HL-60/S4 treated with retinoic acid at 250 ng/mL for 4 days and 3 days (cell line): ENCODE measurements around the gene PPA1.
"Not testable (repeated sequence)": the region's sequence is repeated elsewhere in the genome, so short reads cannot be mapped to it uniquely, and the experiment has no call there.

Experiments
- in situ Hi-C: fragments of 300-500 bp; cut with MboI; formaldehyde crosslinking; loops from 2 replicates; pipeline ENCODE4 v1.7.0; 2022; ENCODE audit warnings: low sequenced_read_pairs

The PPA1 gene

DNA sequence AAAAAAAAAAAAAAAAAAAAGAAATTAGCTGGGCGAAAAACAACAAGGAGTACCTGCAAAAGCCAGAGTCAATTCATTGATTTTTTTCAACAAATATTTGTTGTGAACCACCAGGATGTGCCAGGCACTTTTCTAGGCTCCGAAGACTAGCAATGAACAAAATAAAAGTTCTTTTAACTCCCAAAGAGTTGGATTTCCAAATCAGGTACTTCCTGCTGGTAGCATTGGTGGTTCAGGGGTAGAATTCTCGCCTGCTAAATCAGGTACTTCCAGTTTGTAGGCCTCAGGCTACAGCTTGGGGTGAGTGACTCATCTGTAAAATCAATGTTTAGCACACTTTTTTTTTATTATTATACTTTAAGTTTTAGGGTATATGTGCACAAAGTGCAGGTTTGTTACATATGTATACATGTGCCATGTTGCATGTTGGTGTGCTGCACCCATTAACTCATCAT lies 10.9 kb downstream of the PPA1 start:
- in situ Hi-C loops = loop anchor here (10.0 kb wide), 1 partner anchor 142 kb away; no protein-coding TSS in a partner anchor

- in situ Hi-C loops = loop anchor here (10.0 kb wide), 1 partner anchor 144 kb away; no protein-coding TSS in a partner anchor
Observed at GRCh38 chr10:70221030-70221429, 12.2 kb downstream of the PPA1 start.

- in situ Hi-C loops = no loop called here
Observed at GRCh38 chr10:70212879-70213278, 20.4 kb downstream of the PPA1 start.

DNA sequence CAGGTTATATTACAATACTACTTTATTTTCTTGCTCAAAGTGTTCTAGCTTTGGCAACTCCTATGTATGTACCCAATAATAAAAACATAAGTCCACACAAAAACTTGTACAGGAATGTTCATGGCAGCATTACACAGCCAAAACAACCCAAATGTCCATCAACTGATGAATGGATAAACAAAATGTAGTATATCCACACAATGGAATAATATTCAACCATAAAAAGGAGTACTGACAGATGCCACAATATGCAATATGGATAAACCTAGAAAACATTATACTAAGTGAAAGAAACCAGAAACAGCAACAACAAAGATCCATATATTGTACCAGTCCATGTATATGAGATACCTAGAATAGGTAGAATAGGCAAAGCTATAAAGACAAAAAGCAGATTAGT lies 21.0 kb downstream of the PPA1 start:
- in situ Hi-C loops = no loop called here

DNA sequence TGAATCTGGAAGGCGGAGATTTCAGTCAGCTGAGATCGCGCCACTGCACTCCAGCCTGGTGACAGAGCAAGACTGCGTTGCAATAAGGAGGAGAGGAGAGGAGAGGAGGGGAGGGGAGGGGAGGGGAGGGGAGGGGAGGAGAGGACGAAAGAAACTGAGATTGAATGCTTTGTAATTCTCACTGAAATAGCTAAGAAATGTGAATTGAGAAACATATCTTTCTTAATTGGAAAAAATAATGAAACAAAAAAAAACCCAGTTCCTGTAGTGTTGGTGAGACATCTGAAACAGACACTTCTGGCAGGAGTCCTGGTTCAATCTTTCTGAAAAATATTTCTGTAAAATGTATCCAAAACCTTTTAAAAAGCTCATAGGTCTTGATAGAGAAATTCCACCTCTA lies 26.5 kb downstream of the PPA1 start:
- in situ Hi-C loops = no loop called here

DNA sequence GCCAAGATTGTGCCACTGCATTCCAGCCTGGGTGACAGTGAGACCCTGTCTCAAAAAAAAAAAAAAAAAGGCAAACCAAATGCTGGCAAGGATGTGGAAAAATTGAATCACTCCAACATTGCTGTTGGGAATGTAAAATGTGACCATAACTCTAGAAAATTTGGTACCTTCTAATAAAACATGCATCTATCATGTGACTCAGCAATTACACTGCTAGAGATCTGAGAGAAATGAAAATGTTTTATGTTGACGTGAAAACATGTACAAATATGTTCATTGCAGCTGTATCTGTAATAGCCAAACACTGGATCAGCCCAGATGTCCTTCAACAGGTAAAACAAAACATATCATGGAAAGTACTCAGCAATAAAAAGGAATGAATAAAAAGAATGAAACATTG lies 32.1 kb downstream of the PPA1 start:
- in situ Hi-C loops = no loop called here

GRCh38 chr10:70198696-70199466 lies 34.3 kb downstream of the PPA1 start:
- in situ Hi-C loops = no loop called here

DNA sequence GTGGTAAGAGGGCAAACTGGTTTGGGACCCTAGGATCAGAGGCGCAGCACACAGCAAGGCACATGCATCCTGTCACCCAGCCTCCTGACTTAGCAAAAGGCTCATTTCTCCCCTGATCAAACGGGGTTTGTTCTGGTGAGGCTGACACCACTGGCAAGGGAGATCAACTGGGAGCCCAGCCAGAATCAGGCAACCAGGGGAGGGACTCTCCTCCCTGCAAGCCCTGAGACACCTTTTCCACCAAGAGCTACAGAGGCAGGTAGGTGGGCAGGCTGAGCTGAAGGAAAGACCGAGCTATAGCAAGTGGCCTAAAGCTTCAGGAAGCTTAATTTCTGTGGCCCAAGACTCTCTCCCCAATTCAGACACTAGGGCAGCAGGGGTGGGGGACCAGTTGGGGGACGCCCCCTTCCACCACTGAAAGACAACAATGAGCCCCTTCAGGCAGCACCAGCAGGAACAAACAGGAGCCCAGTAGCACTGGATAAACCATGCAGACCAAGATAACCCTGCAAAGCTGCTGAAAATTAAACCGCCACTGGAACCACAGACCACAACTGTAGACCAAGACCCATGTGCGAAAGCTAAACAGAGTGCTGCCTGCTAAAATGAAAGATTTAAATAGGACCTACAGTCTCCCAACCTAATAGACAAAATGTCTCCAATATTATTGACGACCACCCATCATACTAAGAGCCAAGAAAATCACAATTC lies 35.8 kb downstream of the PPA1 start:
- in situ Hi-C loops = no loop called here

DNA sequence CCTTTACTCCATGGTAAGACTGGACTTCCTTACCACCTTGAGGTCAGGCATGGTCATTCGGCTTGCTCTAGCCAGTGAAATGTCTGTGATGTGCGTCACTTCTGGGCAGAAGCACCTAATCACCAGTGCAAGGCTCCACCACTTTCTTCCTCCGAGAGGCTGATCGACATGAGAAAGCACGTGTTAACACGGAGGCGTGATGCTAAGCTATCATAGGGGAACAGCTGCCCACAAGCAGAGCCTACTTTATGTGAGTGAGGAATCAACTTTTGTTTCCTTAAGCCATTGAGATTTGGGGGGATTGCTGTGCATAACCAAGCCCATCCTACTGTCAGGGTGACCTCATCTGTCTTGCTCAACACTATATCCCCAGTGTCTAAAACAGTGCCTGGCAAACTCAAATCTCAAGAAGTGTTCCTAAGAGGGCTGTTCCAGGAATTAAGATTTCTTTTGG lies 39.8 kb downstream of the PPA1 start:
- in situ Hi-C loops = no loop called here

DNA sequence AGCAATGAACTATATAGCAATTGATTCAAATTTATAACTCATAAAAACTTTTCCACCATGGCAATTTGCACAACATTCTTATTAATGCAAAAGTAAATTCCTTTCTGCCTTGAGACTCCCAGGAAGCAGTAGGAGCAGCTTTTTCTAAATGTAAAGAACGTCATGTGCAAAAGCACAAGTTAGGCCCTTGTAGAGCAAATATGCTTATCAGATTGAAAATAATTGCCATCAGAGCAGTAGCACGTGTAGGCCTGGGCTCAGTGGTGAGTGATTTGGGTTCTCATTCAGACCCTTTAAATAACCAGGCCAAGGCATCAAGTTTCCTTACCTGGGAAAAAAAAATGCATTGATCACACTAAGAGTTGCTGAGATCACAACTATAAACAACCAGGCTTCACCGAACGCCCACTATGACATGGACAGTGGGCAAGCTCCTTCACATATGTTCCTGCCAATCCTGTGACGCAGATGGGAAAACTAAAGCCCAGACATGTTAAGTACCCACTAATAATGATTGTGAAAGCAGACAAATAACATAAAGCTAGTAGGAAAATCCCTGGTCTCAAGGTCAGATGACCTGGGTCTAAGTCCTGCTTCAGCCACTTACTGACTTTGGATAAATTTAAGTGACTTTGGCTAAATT lies 40.8 kb downstream of the PPA1 start:
- in situ Hi-C loops = no loop called here

DNA sequence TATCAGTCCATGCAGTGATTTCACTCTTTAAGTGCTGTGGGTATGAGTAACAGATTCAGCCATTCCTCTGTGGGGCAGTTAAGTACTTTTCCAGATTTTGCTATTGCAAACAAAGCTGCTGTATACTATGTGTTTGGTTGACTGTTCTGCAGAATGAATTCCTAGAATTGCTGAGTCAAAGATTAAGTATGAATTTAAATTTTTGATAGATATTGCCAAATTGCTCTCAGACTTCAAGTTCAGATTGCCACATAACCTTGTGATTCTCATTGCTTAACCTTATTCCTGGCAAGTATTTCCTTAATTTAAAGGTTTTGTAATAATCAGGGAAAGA lies 41.3 kb downstream of the PPA1 start:
- in situ Hi-C loops = no loop called here

GRCh38 chr10:70191161-70191971 lies 41.9 kb downstream of the PPA1 start:
- in situ Hi-C loops = no loop called here

DNA sequence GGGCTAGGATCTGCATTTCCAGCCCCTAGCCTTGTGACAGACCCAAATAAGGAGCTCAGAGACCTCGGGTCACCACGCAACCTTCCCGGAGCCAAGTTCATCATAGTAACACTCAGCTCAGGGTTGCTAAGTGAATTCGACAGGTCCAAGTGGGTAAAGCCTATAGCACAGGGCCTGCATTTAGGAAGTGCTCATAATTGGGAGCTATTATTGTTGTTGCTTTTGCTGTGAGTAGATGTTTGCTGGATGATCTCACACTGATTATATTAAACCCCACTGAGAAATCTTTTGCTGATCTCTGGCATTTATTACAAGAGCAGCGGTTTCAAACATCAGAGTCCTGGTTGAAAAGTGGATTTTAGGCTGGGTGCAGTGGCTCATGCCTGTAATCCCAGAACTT lies 42.6 kb downstream of the PPA1 start:
- in situ Hi-C loops = no loop called here

DNA sequence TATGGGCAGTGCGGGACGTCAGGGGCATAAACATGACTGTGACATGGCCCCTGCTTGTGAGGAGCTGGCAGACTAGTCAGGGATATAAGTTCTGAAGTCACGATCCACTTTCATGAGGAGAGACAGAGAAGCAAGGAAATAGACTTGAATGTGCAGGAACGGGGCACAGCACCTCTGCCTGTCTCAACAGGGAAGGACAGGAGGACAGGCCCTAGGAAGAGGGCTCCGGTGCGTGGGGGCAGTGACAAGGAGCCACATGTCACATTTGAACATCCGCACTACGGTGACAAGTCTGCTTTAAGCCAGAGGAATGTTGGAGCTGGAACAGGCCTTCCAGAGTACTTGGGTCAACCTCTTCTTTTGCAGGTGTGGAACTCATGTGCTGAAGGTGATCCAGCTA lies 43.1 kb downstream of the PPA1 start:
- in situ Hi-C loops = no loop called here

- in situ Hi-C loops = no loop called here
Observed at GRCh38 chr10:70188768-70189167, 44.5 kb downstream of the PPA1 start.

GRCh38 chr10:70186571-70186970 lies 46.7 kb downstream of the PPA1 start:
- in situ Hi-C loops = no loop called here

DNA sequence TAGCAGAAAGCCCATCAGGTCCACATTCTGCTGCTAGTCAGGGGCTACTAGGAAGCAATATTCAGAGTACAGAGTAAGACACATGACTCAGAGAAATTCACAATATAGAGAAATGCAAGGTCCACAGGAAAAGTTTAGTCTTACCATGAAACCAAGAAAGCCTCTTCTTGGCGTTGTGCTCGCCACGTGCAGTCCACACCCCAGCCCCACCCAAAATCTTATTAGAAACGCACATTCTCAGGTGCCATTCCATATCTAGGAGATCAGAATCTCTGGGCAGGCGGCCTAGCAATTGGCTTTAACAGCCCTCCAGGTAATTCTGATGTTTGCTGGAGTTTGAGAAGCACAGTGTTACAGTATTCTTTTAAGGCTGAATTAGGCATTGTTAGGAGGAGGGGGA lies 47.1 kb downstream of the PPA1 start:
- in situ Hi-C loops = no loop called here

GRCh38 chr10:70183304-70183703 lies 49.9 kb downstream of the PPA1 start:
- in situ Hi-C loops = no loop called here

- in situ Hi-C loops = not testable (repeated sequence)
Observed at GRCh38 chr10:70179209-70179608, 54.0 kb downstream of the PPA1 start.

GRCh38 chr10:70178139-70178725 lies 55.0 kb downstream of the PPA1 start:
- in situ Hi-C loops = no loop called here

- in situ Hi-C loops = no loop called here
Observed at GRCh38 chr10:70176441-70176840, 56.8 kb downstream of the PPA1 start.
